Loucy (cell line): ENCODE data around the gene AARSD1.

ENCODE experiments used
- CTCF ChIP-seq: fragments of 200-600 bp; sonication (generic); conservative IDR thresholded peaks from 2 replicates; pipeline ENCODE4 v1.5.1; 2014; ENCODE audit warnings: mild to moderate bottlenecking, antibody characterized with exemption, low read length
- EZH2phosphoT487 ChIP-seq: fragments of 200-600 bp; IDR thresholded peaks from 2 replicates; pipeline ENCODE4 v1.6.1; 2018; ENCODE audit warnings: antibody characterized with exemption, mild to moderate bottlenecking, moderate library complexity, borderline replicate concordance

GRCh38 chr17:42901535-42902229 is 62.6 kb downstream of the AARSD1 start:
- TF ChIP-seq CTCF: no peak
- no peak for TF ChIP-seq EZH2phosphoT487
